Keratinocyte (primary cell): Measurements from ENCODE around the gene MTMR10. TPM values are rescaled to one million over a fixed set of nuclear protein-coding genes. Genes with fewer than 3 reads are reported as not detected.

Source experiments
- DNase-seq: peaks from one replicate; pipeline ENCODE4 v3.0.0-alpha.2; 2011; ENCODE audit warnings: low read depth, missing footprints, low spot score
- FAIRE-seq: peaks from 2 replicates; lab custom pipeline; 2011; peaks lifted over from hg19 to GRCh38; lab: Jason Lieb, UNC
- H2AFZ ChIP-seq: 2 replicates; pipeline ENCODE4 v1.6.0; 2012; ENCODE audit warnings: low read length, control low read depth, inconsistent platforms; ENCODE audit not compliant: control insufficient read depth
- H3K27ac ChIP-seq: 2 replicates; pipeline ENCODE4 v1.5.1; 2011; ENCODE audit warnings: low read length; ENCODE audit not compliant: control insufficient read depth, insufficient read depth
- H3K27me3 ChIP-seq: 3 replicates; pipeline ENCODE4 v1.6.0; 2011; ENCODE audit warnings: low read length; ENCODE audit not compliant: control insufficient read depth, insufficient read depth; ENCODE audit errors: extremely low read depth
- H3K36me3 ChIP-seq, 2 experiments: 2 replicates in 1 of 2; 3 replicates in 1 of 2; pipeline ENCODE4 v1.5.1; 2011; ENCODE audit warnings: low read length in 2 of 2, mild to moderate bottlenecking in 1 of 2; ENCODE audit not compliant: control insufficient read depth in 2 of 2, insufficient read depth in 2 of 2; ENCODE audit errors: extremely low read depth in 1 of 2
- H3K4me1 ChIP-seq: 3 replicates; pipeline ENCODE4 v1.5.1; 2011; ENCODE audit warnings: low read length; ENCODE audit not compliant: control insufficient read depth, insufficient read depth; ENCODE audit errors: extremely low read depth
- H3K4me2 ChIP-seq: 3 replicates; pipeline ENCODE4 v1.6.0; 2011; ENCODE audit warnings: low read depth, low read length; ENCODE audit not compliant: control insufficient read depth, insufficient read depth; ENCODE audit errors: extremely low read depth
- H3K4me3 ChIP-seq, 3 experiments: fragments of 200-600 bp in 1 of 3; sonication (generic) in 1 of 3; 2 replicates in 2 of 3; 3 replicates in 1 of 3; pipeline ENCODE4 v1.5.1; 2011 to 2016; ENCODE audit warnings: low read length in 3 of 3, mild to moderate bottlenecking in 3 of 3, control low read depth in 2 of 3, inconsistent platforms in 1 of 3, low read depth in 1 of 3, mixed read lengths in 1 of 3, mixed run types in 1 of 3, moderate library complexity in 1 of 3; ENCODE audit not compliant: control insufficient read depth in 2 of 3, insufficient read depth in 2 of 3; ENCODE audit errors: extremely low read depth in 1 of 3
- H3K79me2 ChIP-seq: 2 replicates; pipeline ENCODE4 v1.6.0; 2012; ENCODE audit warnings: low read length; ENCODE audit not compliant: control insufficient read depth, insufficient read depth
- H3K9ac ChIP-seq: 3 replicates; pipeline ENCODE4 v1.6.0; 2011; ENCODE audit warnings: low read length; ENCODE audit not compliant: control insufficient read depth, insufficient read depth; ENCODE audit errors: extremely low read depth
- H3K9me1 ChIP-seq: 3 replicates; pipeline ENCODE4 v1.6.0; 2011; ENCODE audit warnings: low read length; ENCODE audit not compliant: control insufficient read depth, insufficient read depth; ENCODE audit errors: extremely low read depth
- H3K9me3 ChIP-seq: 2 replicates; pipeline ENCODE4 v1.5.1; 2012; ENCODE audit warnings: low read depth, low read length; ENCODE audit not compliant: control insufficient read depth
- H4K20me1 ChIP-seq: 3 replicates; pipeline ENCODE4 v1.6.0; 2011; ENCODE audit warnings: low read length; ENCODE audit not compliant: control insufficient read depth, insufficient read depth; ENCODE audit errors: extremely low read depth
- CTCF ChIP-seq, 3 experiments: IDR thresholded peaks in 1 of 3; conservative IDR thresholded peaks in 1 of 3; optimal IDR thresholded peaks in 1 of 3; 2 replicates in 2 of 3; 3 replicates in 1 of 3; pipeline versions ENCODE3 to v1.5.1; 2011; ENCODE audit warnings: low read length in 3 of 3, mild to moderate bottlenecking in 3 of 3, moderate library complexity in 2 of 3, control low read depth in 1 of 3, inconsistent platforms in 1 of 3; ENCODE audit not compliant: insufficient read depth in 2 of 3; ENCODE audit errors: extremely low read depth in 1 of 3
- EZH2 ChIP-seq: IDR thresholded peaks from one replicate; pipeline ENCODE4 v1.6.1; 2012; ENCODE audit warnings: inconsistent platforms, mild to moderate bottlenecking, low read length, moderate library complexity
- dilution Hi-C: fragments of 300-500 bp; cut with MboI; formaldehyde crosslinking; loops from one replicate; pipeline ENCODE4 v1.7.0; 2020; ENCODE audit warnings: low sequenced_read_pairs; ENCODE audit not compliant: extremely low pct_ligation_motif_present
- polyA plus RNA-seq, 5 experiments: library from polyadenylated mRNA; depleted of rRNA in 3 of 5; stranded (reverse) in 3 of 5; stranded (forward) in 1 of 5; unstranded in 1 of 5; fragments of >200 nt; gene quantifications; 1 replicate in 1 of 5; 2 replicates in 3 of 5; 3 replicates in 1 of 5; pipeline versions ENCODE4 v1.2.1 to v1.2.3, GENCODE V29; 2011 to 2012; ENCODE audit warnings: missing spikeins in 2 of 5, low read depth in 1 of 5, low replicate concordance in 1 of 5

Gene MTMR10
- polyA plus RNA-seq, 1 donor (not counting 4 experiments of a cell fraction or from before 2014, with no cell fraction given): 15.5 TPM

- TF ChIP-seq CTCF (optimal IDR thresholded peaks at IDR 0.05 in 1 of 3, IDR thresholded peaks at IDR 0.05 in 1 of 3, conservative IDR thresholded peaks at IDR 0.05 in 1 of 3; ENCODE audit: extremely low read depth in 1 of 3, insufficient read depth in 2 of 3, low read length in 3 of 3) (peak in 1 of 3 experiments; percentile 31), EZH2 (no peak)
- H3K9ac ChIP-seq: peak overlapping the region; percentile 95
- H3K27ac ChIP-seq: peak overlapping the region; percentile 91
- no peaks in the 10 kb centered on the region for H3K9me1 ChIP-seq
- H3K4me3 ChIP-seq: peak overlapping the region; percentile 82 to 99 (median 96)
- peaks cover 14% of the 10 kb centered on the region for H3K4me1 ChIP-seq
- H3K27me3 ChIP-seq: no peaks in the 10 kb centered on the region
- no peak for DNase-seq
- no peaks in the 10 kb centered on the region for H3K9me3 ChIP-seq
- peaks cover 31% of the 10 kb centered on the region for H3K79me2 ChIP-seq
- H3K4me2 ChIP-seq: peak overlapping the region; percentile 89
- no peak for FAIRE-seq
- H3K36me3 ChIP-seq: peaks cover 6 to 19% of the 10 kb centered on the region in 2 experiments
- dilution Hi-C loops: no loop called here
- no peak overlapping the region for H2AFZ ChIP-seq
- no peaks in the 10 kb centered on the region for H4K20me1 ChIP-seq
These were observed 1.4 kb downstream of the MTMR10 start for GRCh38 chr15:30990036-30990435.

- no peak overlapping the region for H2AFZ ChIP-seq
- H3K4me1 ChIP-seq: peaks cover 15% of the 10 kb centered on the region
These were observed 6.3 kb downstream of the MTMR10 start for GRCh38 chr15:30985081-30985531.

More at GRCh38 chr15:30985081-30985531, 6.3 kb downstream of the MTMR10 start:
- DNase-seq: no peak
- H3K36me3 ChIP-seq: peaks cover 12 to 26% of the 10 kb centered on the region in 2 experiments
- peaks cover 41% of the 10 kb centered on the region for H3K79me2 ChIP-seq
- no peak for FAIRE-seq
- dilution Hi-C loops: no loop called here
- H3K4me2 ChIP-seq: peak overlapping the region; percentile 66
- no peak overlapping the region for H3K9ac ChIP-seq
- no peak overlapping the region for H3K4me3 ChIP-seq
- no peaks in the 10 kb centered on the region for H3K9me3 ChIP-seq
- no peak for TF ChIP-seq CTCF (optimal IDR thresholded peaks at IDR 0.05 in 1 of 3, IDR thresholded peaks at IDR 0.05 in 1 of 3, conservative IDR thresholded peaks at IDR 0.05 in 1 of 3; ENCODE audit: extremely low read depth in 1 of 3, insufficient read depth in 2 of 3, low read length in 3 of 3)
- TF ChIP-seq EZH2: no peak
- no peaks in the 10 kb centered on the region for H3K27me3 ChIP-seq
- no peaks in the 10 kb centered on the region for H4K20me1 ChIP-seq
- H3K9me1 ChIP-seq: no peaks in the 10 kb centered on the region
- H3K27ac ChIP-seq: no peak overlapping the region
